T-helper 1 cell treated with Interleukin-12 subunit alpha and Interleukin-12 subunit beta and Interleukin-4 antibody, amounts not matched to agents 30 μg/mL and 1 μg/mL, for 36 hours (primary cell): ENCODE results near the gene CARS2.
"Not testable (repeated sequence)": the region's sequence is repeated elsewhere in the genome, so short reads cannot be mapped to it uniquely, and the experiment has no call there.

Experiments
- H3K27ac Mint-ChIP-seq: one replicate; pipeline ENCODE4 v1.8.0; 2021; ENCODE audit warnings: mild to moderate bottlenecking, mixed read lengths
- H3K27me3 Mint-ChIP-seq: one replicate; pipeline ENCODE4 v1.8.0; 2021; ENCODE audit warnings: low read depth, mixed read lengths
- H3K36me3 Mint-ChIP-seq: one replicate; pipeline ENCODE4 v1.8.0; 2021; ENCODE audit warnings: low read depth, mixed read lengths
- H3K4me1 Mint-ChIP-seq: one replicate; pipeline ENCODE4 v1.8.0; 2021; ENCODE audit warnings: low read depth, mixed read lengths
- H3K4me3 Mint-ChIP-seq: one replicate; pipeline ENCODE4 v1.8.0; 2021; ENCODE audit warnings: mild to moderate bottlenecking, moderate library complexity, mixed read lengths
- H3K9me3 Mint-ChIP-seq: one replicate; pipeline ENCODE4 v1.8.0; 2021; ENCODE audit warnings: mixed read lengths

The CARS2 gene

DNA sequence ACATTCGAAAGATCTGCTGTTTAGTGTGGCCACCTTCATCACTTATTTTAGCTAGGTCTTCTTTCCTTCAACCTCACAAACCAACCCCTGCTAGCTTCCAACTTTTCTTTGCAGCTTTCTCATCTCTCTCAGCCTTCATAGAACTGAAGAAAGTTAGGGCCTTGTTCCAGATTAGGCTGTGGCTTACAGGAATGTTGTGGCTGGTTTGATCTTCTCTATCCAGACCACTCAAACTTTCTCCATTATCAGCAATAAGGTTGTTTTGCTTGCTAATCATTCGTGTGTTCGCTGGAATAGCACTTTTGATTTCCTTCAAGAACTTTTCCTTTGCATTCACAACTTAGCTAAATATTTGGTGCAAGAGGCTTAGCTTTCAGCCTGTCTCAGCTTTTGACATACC is 44.7 kb downstream of the CARS2 start:
- Mint-ChIP-seq H3K4me1 (peaks cover 15% of the 10 kb centered on the region), H3K36me3 (peaks cover 50% of the 10 kb centered on the region), H3K9me3 (peaks cover 14% of the 10 kb centered on the region), H3K4me3 (no peak overlapping the region), H3K27ac (no peak overlapping the region), H3K27me3 (no peaks in the 10 kb centered on the region)

- Mint-ChIP-seq H3K36me3 (peaks cover 46% of the 10 kb centered on the region), H3K9me3 (peaks cover 14% of the 10 kb centered on the region), H3K4me1 (peaks cover 18% of the 10 kb centered on the region), H3K27ac (peak overlapping the region; percentile 10)
- not testable (repeated sequence) for H3K27me3 Mint-ChIP-seq, H3K4me3 Mint-ChIP-seq
Measured at GRCh38 chr13:110658218-110658911, 47.6 kb downstream of the CARS2 start.

GRCh38 chr13:110657196-110657595 is 48.7 kb downstream of the CARS2 start:
- peaks cover 18% of the 10 kb centered on the region for H3K4me1 Mint-ChIP-seq
- peaks cover 38% of the 10 kb centered on the region for H3K36me3 Mint-ChIP-seq
- no peaks in the 10 kb centered on the region for H3K27me3 Mint-ChIP-seq
- H3K9me3 Mint-ChIP-seq: peaks cover 11% of the 10 kb centered on the region
- no peak overlapping the region for H3K27ac Mint-ChIP-seq
- no peak overlapping the region for H3K4me3 Mint-ChIP-seq

GRCh38 chr13:110653851-110654250 is 52.1 kb downstream of the CARS2 start:
- Mint-ChIP-seq H3K9me3 (peaks cover 7% of the 10 kb centered on the region), H3K36me3 (peaks cover 26% of the 10 kb centered on the region), H3K27ac (no peak overlapping the region), H3K4me1 (peaks cover 18% of the 10 kb centered on the region), H3K4me3 (no peak overlapping the region), H3K27me3 (no peaks in the 10 kb centered on the region)

- no peak overlapping the region for H3K27ac Mint-ChIP-seq
- H3K36me3 Mint-ChIP-seq: peaks cover 24% of the 10 kb centered on the region
- H3K27me3 Mint-ChIP-seq: no peaks in the 10 kb centered on the region
Measured at GRCh38 chr13:110653271-110653670, 52.6 kb downstream of the CARS2 start.

GRCh38 chr13:110652764-110653163 is 53.2 kb downstream of the CARS2 start:
- peaks cover 19% of the 10 kb centered on the region for H3K36me3 Mint-ChIP-seq

More at GRCh38 chr13:110653271-110653670, 52.6 kb downstream of the CARS2 start:
- peaks cover 7% of the 10 kb centered on the region for H3K9me3 Mint-ChIP-seq
- H3K4me1 Mint-ChIP-seq: peaks cover 15% of the 10 kb centered on the region
- H3K4me3 Mint-ChIP-seq: no peak overlapping the region

GRCh38 chr13:110652231-110652730 is 53.6 kb downstream of the CARS2 start:
- H3K4me1 Mint-ChIP-seq: peaks cover 6% of the 10 kb centered on the region
- H3K36me3 Mint-ChIP-seq: peaks cover 15% of the 10 kb centered on the region
- no peaks in the 10 kb centered on the region for H3K27me3 Mint-ChIP-seq
- no peaks in the 10 kb centered on the region for H3K9me3 Mint-ChIP-seq
- no peak overlapping the region for H3K27ac Mint-ChIP-seq
- no peak overlapping the region for H3K4me3 Mint-ChIP-seq

More at GRCh38 chr13:110652764-110653163, 53.2 kb downstream of the CARS2 start:
- H3K9me3 Mint-ChIP-seq: peaks cover 2% of the 10 kb centered on the region
- no peak overlapping the region for H3K4me3 Mint-ChIP-seq
- peaks cover 10% of the 10 kb centered on the region for H3K4me1 Mint-ChIP-seq
- no peaks in the 10 kb centered on the region for H3K27me3 Mint-ChIP-seq
- H3K27ac Mint-ChIP-seq: no peak overlapping the region

- Mint-ChIP-seq H3K4me3 (no peak overlapping the region), H3K9me3 (no peaks in the 10 kb centered on the region), H3K27ac (no peak overlapping the region), H3K27me3 (no peaks in the 10 kb centered on the region), H3K4me1 (peaks cover 4% of the 10 kb centered on the region), H3K36me3 (peaks cover 13% of the 10 kb centered on the region)
Measured at GRCh38 chr13:110651726-110652230, 54.1 kb downstream of the CARS2 start.

DNA sequence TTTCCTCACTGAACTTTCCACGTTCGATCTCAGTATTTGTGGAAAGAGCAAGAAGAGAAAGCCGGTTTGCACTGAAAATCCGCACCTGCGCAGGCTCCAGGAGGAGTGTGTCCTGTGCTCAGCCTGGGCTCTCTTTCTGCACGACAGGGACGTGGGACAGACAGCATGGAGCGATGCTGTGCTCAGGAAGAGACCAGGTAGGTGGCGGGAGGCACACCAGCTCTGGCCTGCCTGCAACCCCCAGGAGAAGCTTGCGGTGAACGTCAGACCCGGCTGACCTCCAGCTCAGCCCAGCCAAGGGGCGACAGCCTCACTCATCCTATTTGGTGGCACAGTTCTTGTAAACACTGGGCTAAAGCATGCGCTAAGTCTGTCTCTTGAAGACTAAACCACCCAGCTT is 54.6 kb downstream of the CARS2 start:
- no peak overlapping the region for H3K4me3 Mint-ChIP-seq
- peaks cover 11% of the 10 kb centered on the region for H3K36me3 Mint-ChIP-seq
- peaks cover 3% of the 10 kb centered on the region for H3K4me1 Mint-ChIP-seq
- H3K27me3 Mint-ChIP-seq: no peaks in the 10 kb centered on the region
- no peak overlapping the region for H3K27ac Mint-ChIP-seq
- H3K9me3 Mint-ChIP-seq: no peaks in the 10 kb centered on the region

DNA sequence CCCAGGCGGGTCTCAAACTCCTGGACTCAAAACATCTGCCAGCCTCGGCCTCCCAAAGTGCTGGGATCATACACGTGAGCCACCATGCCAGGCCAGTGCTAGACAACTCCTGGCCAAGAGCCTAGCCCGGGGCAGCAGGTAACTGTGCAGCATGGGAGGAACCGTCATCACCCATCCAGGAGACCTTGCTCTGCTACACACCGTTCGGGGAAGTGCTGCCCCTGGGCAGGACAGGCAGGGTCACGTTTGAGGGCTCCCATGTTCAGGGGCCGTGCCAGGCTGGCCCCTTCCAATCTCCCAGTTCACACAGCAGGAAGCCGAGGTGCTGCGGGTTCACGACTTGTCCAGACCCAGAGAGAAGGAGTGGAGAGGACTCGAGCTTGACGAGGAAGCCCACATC is 55.5 kb downstream of the CARS2 start:
- Mint-ChIP-seq H3K9me3 (no peaks in the 10 kb centered on the region), H3K36me3 (peaks cover 12% of the 10 kb centered on the region), H3K4me3 (no peak overlapping the region), H3K27me3 (no peaks in the 10 kb centered on the region), H3K27ac (no peak overlapping the region), H3K4me1 (no peaks in the 10 kb centered on the region)

- H3K27me3 Mint-ChIP-seq: no peaks in the 10 kb centered on the region
- H3K27ac Mint-ChIP-seq: no peak overlapping the region
- H3K36me3 Mint-ChIP-seq: peaks cover 12% of the 10 kb centered on the region
- no peaks in the 10 kb centered on the region for H3K4me1 Mint-ChIP-seq
- no peak overlapping the region for H3K4me3 Mint-ChIP-seq
- H3K9me3 Mint-ChIP-seq: no peaks in the 10 kb centered on the region
Measured at GRCh38 chr13:110649551-110649950, 56.4 kb downstream of the CARS2 start.

GRCh38 chr13:110648848-110649421 is 57.0 kb downstream of the CARS2 start:
- Mint-ChIP-seq H3K36me3 (peaks cover 12% of the 10 kb centered on the region), H3K4me1 (no peaks in the 10 kb centered on the region), H3K4me3 (no peak overlapping the region), H3K27ac (no peak overlapping the region), H3K27me3 (no peaks in the 10 kb centered on the region), H3K9me3 (no peaks in the 10 kb centered on the region)

- no peaks in the 10 kb centered on the region for H3K9me3 Mint-ChIP-seq
- H3K27ac Mint-ChIP-seq: no peak overlapping the region
- H3K4me1 Mint-ChIP-seq: no peaks in the 10 kb centered on the region
- no peaks in the 10 kb centered on the region for H3K27me3 Mint-ChIP-seq
- H3K36me3 Mint-ChIP-seq: peaks cover 11% of the 10 kb centered on the region
- H3K4me3 Mint-ChIP-seq: no peak overlapping the region
Measured at GRCh38 chr13:110648146-110648819, 57.6 kb downstream of the CARS2 start.

DNA sequence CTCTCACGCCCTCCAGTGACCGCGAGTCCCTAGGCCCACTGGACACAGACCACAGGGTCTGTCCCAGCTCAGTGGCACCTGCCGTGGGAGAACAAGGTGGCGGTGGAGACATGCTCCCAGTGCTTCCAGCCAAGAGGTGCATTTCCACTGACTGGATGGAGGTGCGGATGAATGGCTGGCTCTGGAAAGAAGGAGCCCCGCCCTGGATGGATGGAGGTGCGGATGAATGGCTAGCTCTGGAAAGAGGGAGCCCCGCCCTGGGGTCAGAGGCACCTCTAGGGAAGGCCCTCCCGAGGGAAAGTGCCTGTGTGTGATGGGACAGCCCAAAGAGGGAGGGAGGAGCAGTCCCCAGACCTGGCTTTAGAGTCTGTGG is 58.6 kb downstream of the CARS2 start:
- H3K27me3 Mint-ChIP-seq: no peaks in the 10 kb centered on the region
- peaks cover 10% of the 10 kb centered on the region for H3K36me3 Mint-ChIP-seq
- no peak overlapping the region for H3K27ac Mint-ChIP-seq
- H3K4me1 Mint-ChIP-seq: no peaks in the 10 kb centered on the region
- H3K9me3 Mint-ChIP-seq: no peaks in the 10 kb centered on the region
- no peak overlapping the region for H3K4me3 Mint-ChIP-seq
